Peyer's patch (tissue), 4 donors: ENCODE data around the gene PPP2R1B. TPM values are rescaled to one million over a fixed set of nuclear protein-coding genes. Genes with fewer than 3 reads are reported as not detected.

Source experiments
- DNase-seq, 3 donors: peaks; one replicate each; pipeline ENCODE4 v3.0.0-alpha.2; 2017 to 2019
- H3K27ac ChIP-seq, 4 donors: fragments of 200-600 bp; sonication (generic); one replicate each; pipeline ENCODE4 v1.5.1; 2016 to 2019
- H3K27me3 ChIP-seq, 2 donors: fragments of 200-600 bp; sonication (generic); one replicate each; pipeline ENCODE4 v1.5.1; 2019
- H3K36me3 ChIP-seq, 3 donors: fragments of 200-600 bp; sonication (generic); one replicate each; pipeline ENCODE4 v1.5.1; 2016 to 2019
- H3K4me1 ChIP-seq, 4 donors: fragments of 200-600 bp; sonication (generic); one replicate each; pipeline ENCODE4 v1.5.1; 2016 to 2019
- H3K4me3 ChIP-seq, 4 donors: fragments of 200-600 bp; sonication (generic); 1 replicate in 3 of 4; 2 replicates in 1 of 4; pipeline ENCODE4 v1.5.1; 2016 to 2019; ENCODE audit warnings: mild to moderate bottlenecking in 1 of 4
- H3K9me3 ChIP-seq, 4 donors: fragments of 200-600 bp; sonication (generic); one replicate each; pipeline ENCODE4 v1.5.1; 2016 to 2019; ENCODE audit warnings: mild to moderate bottlenecking in 1 of 4
- CTCF ChIP-seq, 6 experiments: fragments of 450-650 bp in 4 of 6; fragments of 200-600 bp in 2 of 6; sonication (generic) in 1 of 6; IDR thresholded peaks; one replicate each; pipeline ENCODE4 v1.5.1; 2017 to 2019; ENCODE audit warnings: antibody characterized with exemption in 6 of 6, mild to moderate bottlenecking in 3 of 6, moderate library complexity in 1 of 6
- POLR2A ChIP-seq, 2 donors: fragments of 450-650 bp; IDR thresholded peaks; one replicate each; pipeline ENCODE4 v1.5.1; 2017; ENCODE audit warnings: antibody characterized with exemption in 2 of 2, mild to moderate bottlenecking in 2 of 2, moderate library complexity in 2 of 2
- total RNA-seq, 4 donors: library from RNA; depleted of rRNA; stranded (reverse); fragments of >200 nt; gene quantifications; one replicate each; pipeline ENCODE4 v1.1.0, GENCODE V29; 2016

The PPP2R1B gene
- total RNA-seq, 4 donors from 2014 or later = 25.6 to 51.8 (median 41.7) TPM

GRCh38 chr11:111684251-111684650 lies 81.9 kb downstream of the PPP2R1B start:
- DNase-seq = no peak
- no peaks in the 10 kb centered on the region for H3K4me1 ChIP-seq
- TF ChIP-seq CTCF (IDR thresholded peaks at IDR 0.05) (no peak), POLR2A (IDR thresholded peaks at IDR 0.05) (no peak)
- no peak overlapping the region for H3K27ac ChIP-seq
- peaks cover 0 to 14% (median 0%) of the 10 kb centered on the region in 3 donors for H3K36me3 ChIP-seq
- H3K9me3 ChIP-seq = no peaks in the 10 kb centered on the region
- H3K27me3 ChIP-seq = no peaks in the 10 kb centered on the region
- H3K4me3 ChIP-seq = no peak overlapping the region

- DNase-seq = no peak
- peaks cover 0 to 10% (median 0%) of the 10 kb centered on the region in 3 donors for H3K36me3 ChIP-seq
- TF ChIP-seq CTCF (IDR thresholded peaks at IDR 0.05) = no peak
- no peak for TF ChIP-seq POLR2A (IDR thresholded peaks at IDR 0.05)
- no peaks in the 10 kb centered on the region for H3K4me1 ChIP-seq
- H3K9me3 ChIP-seq = no peaks in the 10 kb centered on the region
- no peak overlapping the region for H3K27ac ChIP-seq
- H3K27me3 ChIP-seq = no peaks in the 10 kb centered on the region
- H3K4me3 ChIP-seq = no peak overlapping the region
Measured at GRCh38 chr11:111683806-111684205, 82.4 kb downstream of the PPP2R1B start.

GRCh38 chr11:111680486-111681175 lies 85.6 kb downstream of the PPP2R1B start:
- no peaks in the 10 kb centered on the region for H3K9me3 ChIP-seq
- H3K27me3 ChIP-seq = no peaks in the 10 kb centered on the region
- H3K36me3 ChIP-seq = no peaks in the 10 kb centered on the region
- no peak for TF ChIP-seq POLR2A (IDR thresholded peaks at IDR 0.05)
- TF ChIP-seq CTCF (IDR thresholded peaks at IDR 0.05) = no peak
- H3K4me3 ChIP-seq = no peak overlapping the region
- H3K4me1 ChIP-seq = no peaks in the 10 kb centered on the region
- DNase-seq = no peak
- H3K27ac ChIP-seq = no peak overlapping the region

Other genes starting within 250 kb of the PPP2R1B start
- gene LAYN, start 225.7 kb downstream of the PPP2R1B start, total RNA-seq = 10 to 100 TPM in 1 of 4 donors, 1 to 10 TPM in 3; 2.1 to 18.2 (median 4.2) TPM
- 10 to 100 TPM; 12.4 to 16.3 (median 14.4) TPM for gene SIK2, start 163.9 kb downstream of the PPP2R1B start, total RNA-seq
- gene ALG9, start 105.2 kb upstream of the PPP2R1B start, total RNA-seq = 10 to 100 TPM; 14.0 to 32.4 (median 31.7) TPM
- 1 to 10 TPM in 2 of 4 donors, under 1 TPM in 2; 0.53 to 1.7 (median 1.1) TPM for gene FDXACB1, start 112.8 kb upstream of the PPP2R1B start, total RNA-seq
- gene CFAP68, start 113.2 kb upstream of the PPP2R1B start, total RNA-seq = 10 to 100 TPM in 3 of 4 donors, not detected in 1; 11.9 to 22.6 (median 16.0) TPM
- gene CRYAB, start 145.4 kb upstream of the PPP2R1B start, total RNA-seq = 10 to 100 TPM in 3 of 4 donors, 1 to 10 TPM in 1; 7.7 to 32.2 (median 14.9) TPM
- gene HSPB2, start 146.3 kb upstream of the PPP2R1B start, total RNA-seq = 1 to 10 TPM in 1 of 4 donors, under 1 TPM in 1, not detected in 2; 0.94 to 2.5 TPM
- 10 to 100 TPM in 2 of 4 donors, 1 to 10 TPM in 2; 4.1 to 15.7 (median 10.4) TPM for gene C11orf52, start 152.5 kb upstream of the PPP2R1B start, total RNA-seq
- gene DIXDC1, start 171.0 kb upstream of the PPP2R1B start, total RNA-seq = 10 to 100 TPM in 3 of 4 donors, 1 to 10 TPM in 1; 9.8 to 37.1 (median 15.1) TPM